PC-9 (cell line): ENCODE results near the gene VSIG10L.

Experiments used
- EZH2 ChIP-seq: fragments of 200-600 bp; sonication (generic); IDR thresholded peaks from 2 replicates; pipeline ENCODE4 v1.8.0; 2017; ENCODE audit warnings: antibody characterized with exemption, low read depth
- TF ChIP-seq, protein P1 (sequence below): fragments of 200-600 bp; sonication (generic); conservative IDR thresholded peaks from 2 replicates; pipeline ENCODE4 v1.6.1; 2017; ENCODE audit warnings: mixed run types, antibody characterized with exemption, mild to moderate bottlenecking, moderate library complexity

DNA sequence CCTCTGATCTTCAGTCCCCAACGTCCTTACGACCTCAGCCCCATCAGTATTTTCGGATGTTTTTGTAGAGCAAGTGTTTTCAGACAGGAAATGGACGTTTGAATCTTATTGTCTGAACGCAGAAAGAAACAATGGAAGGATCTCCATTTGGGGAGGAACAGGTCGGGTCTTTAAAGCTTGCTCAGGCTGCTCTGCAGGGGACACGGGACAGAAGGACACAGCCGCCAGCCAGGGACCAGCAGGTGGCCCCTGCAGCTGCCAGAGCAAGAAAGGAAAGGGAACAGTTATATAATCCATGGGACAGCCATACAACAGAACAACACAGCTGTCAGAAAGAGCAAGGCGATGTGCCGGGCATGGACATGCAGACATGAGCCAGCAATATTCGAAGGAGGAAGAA, 49.0 kb downstream of the VSIG10L start:
- TF ChIP-seq, protein P1, sequence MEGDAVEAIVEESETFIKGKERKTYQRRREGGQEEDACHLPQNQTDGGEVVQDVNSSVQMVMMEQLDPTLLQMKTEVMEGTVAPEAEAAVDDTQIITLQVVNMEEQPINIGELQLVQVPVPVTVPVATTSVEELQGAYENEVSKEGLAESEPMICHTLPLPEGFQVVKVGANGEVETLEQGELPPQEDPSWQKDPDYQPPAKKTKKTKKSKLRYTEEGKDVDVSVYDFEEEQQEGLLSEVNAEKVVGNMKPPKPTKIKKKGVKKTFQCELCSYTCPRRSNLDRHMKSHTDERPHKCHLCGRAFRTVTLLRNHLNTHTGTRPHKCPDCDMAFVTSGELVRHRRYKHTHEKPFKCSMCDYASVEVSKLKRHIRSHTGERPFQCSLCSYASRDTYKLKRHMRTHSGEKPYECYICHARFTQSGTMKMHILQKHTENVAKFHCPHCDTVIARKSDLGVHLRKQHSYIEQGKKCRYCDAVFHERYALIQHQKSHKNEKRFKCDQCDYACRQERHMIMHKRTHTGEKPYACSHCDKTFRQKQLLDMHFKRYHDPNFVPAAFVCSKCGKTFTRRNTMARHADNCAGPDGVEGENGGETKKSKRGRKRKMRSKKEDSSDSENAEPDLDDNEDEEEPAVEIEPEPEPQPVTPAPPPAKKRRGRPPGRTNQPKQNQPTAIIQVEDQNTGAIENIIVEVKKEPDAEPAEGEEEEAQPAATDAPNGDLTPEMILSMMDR: no peak
- no peak for TF ChIP-seq EZH2
